Middle frontal gyrus (tissue), 1 donor: ENCODE measurements around the gene KRTAP16-1.
"Not testable (repeated sequence)": the region's sequence is repeated elsewhere in the genome, so short reads cannot be mapped to it uniquely, and the experiment has no call there.

ENCODE experiments used
- DNase-seq: peaks from one replicate; pipeline ENCODE4 v3.0.0-alpha.2; 2015; ENCODE audit warnings: low spot score; ENCODE audit errors: extremely low spot score

Gene KRTAP16-1

GRCh38 chr17:41308918-41309359 lies at the start of gene KRTAP16-1:
TSS of gene KRTAP16-1 (minus strand) at chr17:41309309. CDS start at chr17:41309253, 56 bp downstream.
- DNase-seq = no peak

DNA sequence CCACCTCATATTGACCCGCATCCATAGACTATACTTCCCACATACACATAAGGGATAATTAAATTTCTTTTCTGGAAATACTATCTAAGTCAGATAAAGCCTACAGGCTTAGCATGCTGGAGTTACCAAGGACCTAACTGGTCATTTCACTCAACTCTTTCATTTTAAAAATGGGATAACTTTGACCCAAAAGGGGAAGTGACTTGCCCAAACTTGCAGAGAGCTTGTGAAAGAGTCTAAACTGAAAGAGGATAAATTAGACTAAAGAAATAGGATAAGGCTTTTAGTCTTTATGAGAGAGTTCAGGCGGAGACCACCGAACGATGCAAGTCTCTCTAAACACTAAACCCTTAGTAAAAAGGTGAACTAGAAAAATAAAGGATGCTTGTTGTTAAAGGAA lies 45.4 kb upstream of the KRTAP16-1 start:
- no peak for DNase-seq

DNA sequence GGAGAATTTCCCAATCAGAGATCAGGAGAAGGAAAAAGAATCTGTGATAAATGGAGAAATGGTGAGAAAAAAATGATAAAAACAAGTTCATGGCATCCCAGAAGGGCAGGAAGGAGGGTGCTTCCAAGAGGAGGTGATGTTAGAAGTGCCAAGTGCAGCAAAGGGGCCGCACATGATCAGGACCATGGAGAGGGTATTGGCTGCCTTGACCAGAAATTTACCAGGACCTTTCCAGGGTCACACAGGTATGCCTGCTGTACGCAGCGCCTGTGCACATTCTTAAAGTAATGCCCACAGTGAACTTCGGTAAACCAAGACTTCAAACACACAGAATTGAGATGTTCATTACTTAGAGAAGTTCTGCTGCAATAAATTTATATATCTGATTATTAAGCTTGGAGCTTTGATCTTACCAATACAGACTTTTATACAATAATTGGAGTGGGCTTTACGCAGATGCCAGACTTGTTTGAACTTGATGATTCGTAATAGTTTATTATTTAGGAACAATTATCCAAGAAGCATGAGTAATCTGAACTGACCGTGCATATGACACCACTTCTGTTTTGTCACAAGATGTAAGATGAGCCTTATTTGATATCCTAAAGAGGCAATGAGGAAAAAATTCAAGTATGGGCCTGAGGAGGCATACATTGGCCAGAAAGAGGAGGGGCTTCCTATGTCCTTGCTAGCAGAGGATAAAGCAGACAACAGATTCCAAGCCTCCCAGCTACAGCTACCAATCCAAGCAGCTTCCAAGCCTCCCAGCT lies 43.7 kb upstream of the KRTAP16-1 start:
- DNase-seq = no peak

GRCh38 chr17:41351177-41351576 lies 42.1 kb upstream of the KRTAP16-1 start:
- no peak for DNase-seq

DNA sequence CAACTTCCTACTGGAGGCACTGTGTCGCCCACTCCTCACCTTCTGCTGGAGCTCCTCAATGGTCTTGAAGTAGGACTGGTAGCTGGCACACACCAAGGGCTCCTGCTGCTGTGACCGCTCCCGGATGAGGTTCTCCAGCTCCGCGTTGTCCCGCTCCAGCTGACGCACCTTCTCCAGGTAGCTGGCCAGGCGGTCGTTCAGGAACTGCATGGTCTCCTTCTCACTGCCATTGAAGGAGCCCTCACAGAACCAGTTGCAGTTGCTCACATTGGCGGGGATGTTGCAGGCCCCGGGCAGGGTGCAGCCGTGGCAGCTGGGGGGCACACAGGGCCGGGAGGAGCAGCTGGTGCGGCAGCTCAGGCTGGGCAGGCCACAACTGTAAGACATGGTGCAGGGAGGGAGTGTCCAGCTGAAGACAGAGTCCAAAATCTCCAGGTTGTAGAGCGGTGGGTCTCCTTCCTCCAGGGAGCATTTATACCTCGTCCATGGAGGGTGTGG lies 41.3 kb upstream of the KRTAP16-1 start, which contains the start of gene KRT33A:
Gene KRT33A, minus strand, starts transcription at position 448 of the 498 bp plus-strand sequence. Its CDS starts 61 bp downstream, at position 387.
- DNase-seq = not testable (repeated sequence)

- DNase-seq = no peak
Observed at GRCh38 chr17:41347869-41348760, 39.0 kb upstream of the KRTAP16-1 start.

DNA sequence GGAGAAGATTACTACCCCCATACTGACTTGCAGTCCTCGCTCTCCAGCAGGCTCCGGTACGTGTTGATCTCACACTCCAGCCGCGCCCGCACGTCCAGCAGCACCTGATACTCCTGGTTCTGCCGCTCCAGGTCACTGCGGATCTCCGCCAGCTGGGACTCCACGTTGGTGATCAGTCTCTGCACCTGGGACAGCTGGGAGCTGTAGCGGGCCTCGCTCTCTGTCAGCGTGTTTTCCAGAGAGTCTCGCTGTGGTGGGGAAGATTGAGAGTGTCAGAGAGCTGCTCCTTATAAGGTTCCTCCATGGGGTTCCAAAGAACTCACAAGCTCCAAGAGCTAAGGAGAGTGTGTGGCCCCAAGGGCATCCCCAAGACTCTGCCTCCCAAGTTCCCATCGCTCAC lies 37.3 kb upstream of the KRTAP16-1 start:
- DNase-seq = not testable (repeated sequence)

DNA sequence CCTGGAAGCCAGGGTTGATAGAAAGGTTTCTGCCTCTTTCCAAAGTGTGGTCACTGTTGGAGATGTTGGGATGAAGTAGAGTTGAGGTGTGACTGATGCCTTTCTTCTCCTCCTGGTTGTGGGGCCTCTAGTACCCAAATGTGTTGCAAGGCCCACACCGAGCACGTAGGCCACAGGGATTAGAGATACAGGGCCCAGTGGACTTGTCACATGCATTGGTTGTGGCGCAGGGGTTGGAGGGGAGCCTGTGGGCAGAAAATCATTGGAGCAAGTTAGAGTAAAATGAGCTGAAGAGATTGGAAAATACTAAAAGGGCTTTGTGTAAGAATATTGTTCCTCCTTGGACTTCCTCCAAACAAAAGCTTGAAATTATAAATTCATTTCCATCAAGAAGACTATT lies 36.9 kb upstream of the KRTAP16-1 start:
- DNase-seq = no peak

GRCh38 chr17:41343029-41343428 lies 33.9 kb upstream of the KRTAP16-1 start:
- DNase-seq = no peak

GRCh38 chr17:41340934-41341861 lies 32.1 kb upstream of the KRTAP16-1 start:
- no peak for DNase-seq

DNA sequence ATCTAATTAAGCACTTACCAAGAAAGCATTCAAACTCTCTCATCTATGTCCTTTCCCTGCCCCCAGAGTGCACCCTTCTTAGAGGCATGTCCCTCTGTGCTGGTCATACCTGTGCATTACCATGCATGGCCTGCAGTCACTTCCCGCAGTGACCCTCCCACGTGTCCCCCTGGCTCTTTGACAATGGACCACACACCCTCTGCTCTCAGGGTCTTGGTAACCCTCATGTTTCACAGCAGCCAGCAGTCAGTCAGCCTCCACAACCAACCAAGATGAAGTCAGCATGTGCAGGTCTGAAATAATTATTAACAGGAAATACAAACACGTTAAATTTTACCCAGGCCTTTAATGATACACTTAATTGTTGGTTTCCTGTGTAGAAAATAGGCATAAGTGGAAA lies 31.4 kb upstream of the KRTAP16-1 start:
- DNase-seq = no peak

DNA sequence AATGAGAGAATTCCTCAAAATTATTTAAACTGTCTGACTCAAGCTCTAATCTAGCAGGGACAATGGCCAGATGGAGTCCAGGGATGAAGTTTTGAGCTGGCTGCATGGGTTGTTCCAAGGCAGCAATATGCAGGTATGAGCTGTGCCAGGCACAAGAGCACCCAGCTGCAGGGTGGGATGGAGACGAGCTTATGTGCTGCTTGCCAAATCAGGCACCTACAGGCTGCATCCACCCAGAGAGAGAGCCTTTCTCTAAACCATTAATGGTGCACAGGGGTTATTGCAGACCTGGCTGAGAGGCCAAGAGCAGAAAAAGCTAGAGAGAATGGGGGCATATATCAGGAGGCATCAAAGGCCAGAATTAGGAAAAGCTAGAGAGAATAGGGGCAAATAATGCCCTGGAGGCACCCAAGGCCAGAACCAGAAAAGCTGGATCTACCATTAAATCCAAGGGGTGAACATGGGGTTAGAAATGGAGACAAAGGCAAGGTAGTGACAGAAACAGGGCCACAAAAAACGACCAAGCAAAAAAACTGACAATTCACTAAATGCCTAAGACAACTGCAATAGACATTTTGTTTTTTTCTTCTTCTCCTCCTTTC lies 30.6 kb upstream of the KRTAP16-1 start:
- no peak for DNase-seq

DNA sequence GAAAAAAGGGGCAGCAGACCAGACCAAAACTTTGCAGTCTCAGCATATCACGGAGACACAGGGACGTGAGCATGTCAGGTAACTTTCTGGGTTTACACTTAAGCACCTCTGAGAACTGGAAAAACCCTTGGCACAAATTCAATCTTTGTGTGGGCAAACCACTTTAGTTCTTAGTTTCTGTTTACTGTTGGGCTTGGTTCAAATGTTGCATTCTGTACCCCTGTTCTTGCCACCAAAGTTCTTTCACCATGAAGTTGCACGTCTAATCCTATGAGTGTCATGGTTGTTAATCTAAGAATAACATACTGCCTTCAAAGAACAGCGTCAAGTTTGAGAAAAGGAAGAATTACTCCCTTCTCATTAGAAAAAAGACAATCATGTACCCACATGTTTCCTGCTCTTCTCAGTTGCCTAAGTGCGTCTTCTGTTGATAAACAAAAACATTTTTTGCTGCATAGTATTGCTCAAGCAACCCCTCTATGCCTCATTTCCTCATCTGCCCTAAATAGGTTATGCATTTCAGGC lies 29.9 kb upstream of the KRTAP16-1 start:
- no peak for DNase-seq

- DNase-seq = no peak
Observed at GRCh38 chr17:41335747-41336146, 26.6 kb upstream of the KRTAP16-1 start.

DNA sequence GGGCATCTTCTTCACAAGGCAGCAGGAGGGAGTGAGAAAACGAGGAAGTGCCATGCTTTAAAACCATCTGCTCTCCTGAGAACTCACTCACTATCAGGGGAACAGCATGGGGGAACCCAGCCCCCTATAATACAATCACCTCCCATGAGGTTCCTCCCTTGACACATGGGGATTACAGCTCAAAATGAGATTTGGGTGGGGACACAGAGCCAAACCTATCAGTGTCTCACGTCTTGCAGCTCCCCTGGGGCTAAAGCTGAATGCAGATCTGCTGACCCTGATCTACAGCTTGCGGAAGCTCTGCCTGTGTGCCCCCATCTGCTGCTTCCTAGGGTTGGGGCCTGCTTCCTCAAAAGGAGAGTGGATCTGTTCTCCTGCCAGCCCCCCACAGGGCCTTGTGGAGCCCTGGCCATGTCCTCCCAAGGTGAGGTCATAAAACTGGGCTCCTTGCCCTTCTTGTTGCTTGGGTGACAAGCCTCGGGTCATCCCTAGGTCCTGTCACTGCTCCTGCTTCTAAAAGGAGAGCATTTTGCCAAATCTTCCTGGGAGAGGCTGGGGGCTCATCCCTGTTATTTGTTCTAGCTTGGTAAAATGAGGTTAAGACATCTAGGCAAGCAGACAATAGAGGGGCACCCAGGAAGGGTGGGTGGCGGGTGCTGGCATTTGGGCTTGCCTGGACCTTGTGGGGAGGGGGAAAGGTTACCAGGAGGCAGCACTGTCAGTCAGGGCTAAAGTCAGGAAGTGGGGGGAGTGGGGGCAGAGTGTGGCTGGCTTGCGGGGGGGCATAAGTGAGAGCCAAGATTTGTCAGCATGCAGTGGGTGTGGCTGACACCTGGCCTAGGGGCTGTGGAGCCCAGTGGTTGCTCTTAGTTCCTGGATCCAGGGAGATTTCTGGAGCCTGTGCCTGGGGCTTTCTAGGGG lies 25.5 kb upstream of the KRTAP16-1 start:
- no peak for DNase-seq

GRCh38 chr17:41333836-41334235 lies 24.7 kb upstream of the KRTAP16-1 start:
- no peak for DNase-seq

GRCh38 chr17:41333098-41333497 lies 24.0 kb upstream of the KRTAP16-1 start:
- no peak for DNase-seq

GRCh38 chr17:41332239-41332638 lies 23.1 kb upstream of the KRTAP16-1 start:
- DNase-seq = no peak

DNA sequence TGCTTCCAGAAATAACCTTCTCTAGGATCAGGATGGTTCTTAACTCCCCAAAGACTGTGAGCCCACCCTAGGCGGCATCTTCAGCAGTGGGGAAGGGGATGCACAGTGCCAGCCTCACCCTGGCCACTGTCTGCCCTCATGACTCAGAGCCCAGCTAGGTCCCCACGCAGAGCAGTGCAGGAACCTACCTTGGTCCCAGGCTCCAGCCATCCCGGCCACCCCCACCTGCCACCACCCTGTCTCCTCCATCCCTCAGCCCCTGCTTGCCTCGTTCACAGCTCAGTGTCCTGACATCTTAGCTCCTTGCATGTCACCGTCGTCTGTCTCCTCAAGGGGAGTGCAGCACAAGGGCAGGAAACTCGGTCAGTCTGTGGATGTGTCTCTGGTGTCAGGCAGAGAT lies 22.5 kb upstream of the KRTAP16-1 start:
- DNase-seq = no peak
